GM12878 (cell line): ENCODE data around the gene TTC23L. TPM values are rescaled to one million over a fixed set of nuclear protein-coding genes. Genes with fewer than 3 reads are reported as not detected.

Source experiments
- ATAC-seq: fragments of 200-7000 bp; cut with Tn5 transposase; 3 replicates; pipeline ENCODE4 v1.9.1; 2020; ENCODE audit warnings: mild to moderate bottlenecking, moderate library complexity
- BruUV-seq: library from RNA; stranded (reverse); fragments of 400-500 nt; replicated peaks from 2 replicates; lab custom pipeline; 2021; lab: Mats Ljungman, UMichigan
- CTCF ChIA-PET: fragments of 300-600 bp; sonication (Branson Sonifier 250); formaldehyde crosslinking; extraction: SDS; loops from one replicate; lab custom pipeline; 2021; ENCODE audit warnings: inconsistent platforms; lab: Yijun Ruan, JAX
- POLR2A ChIA-PET: fragments of 350-600 bp; formaldehyde crosslinking; extraction: SDS; loops from one replicate; lab custom pipeline; 2021; ENCODE audit warnings: inconsistent platforms; lab: Charles Lee
- RAD21 ChIA-PET: fragments of 300-600 bp; sonication (Branson Sonifier 250); formaldehyde crosslinking; loops from one replicate; lab custom pipeline; 2023; ENCODE audit warnings: antibody characterized with exemption; ENCODE audit not compliant: unreplicated experiment; lab: Charles Lee
- SMC1A ChIA-PET: fragments of 300-600 bp; sonication (Branson Sonifier 250); formaldehyde crosslinking; loops from one replicate; lab custom pipeline; 2023; ENCODE audit not compliant: unreplicated experiment, uncharacterized antibody; lab: Charles Lee
- DNase-seq: peaks from one replicate; pipeline ENCODE4 v3.0.0-alpha.2; 2011; ENCODE audit warnings: low read depth, low spot score
- FAIRE-seq: peaks from 3 replicates; lab custom pipeline; 2011; peaks lifted over from hg19 to GRCh38; lab: Jason Lieb, UNC
- H2AFZ ChIP-seq: 2 replicates; pipeline ENCODE4 v1.6.0; 2011; ENCODE audit warnings: low read depth, low read length, control low read depth; ENCODE audit not compliant: control insufficient read depth
- H3K27ac ChIP-seq: 2 replicates; pipeline ENCODE4 v1.5.1; 2011; ENCODE audit warnings: control low read depth; ENCODE audit not compliant: control insufficient read depth, insufficient read depth
- H3K27me3 ChIP-seq, 2 experiments: replicated peaks in 1 of 2; 2 replicates each; pipeline versions ENCODE4 v1.6.0 to v1.6.1; 2011; ENCODE audit warnings: low read length in 1 of 2; ENCODE audit not compliant: control insufficient read depth in 2 of 2, insufficient read depth in 2 of 2
- H3K36me3 ChIP-seq, 2 experiments: 2 replicates each; pipeline ENCODE4 v1.5.1; 2011; ENCODE audit warnings: low read length in 1 of 2; ENCODE audit not compliant: control insufficient read depth in 2 of 2, insufficient read depth in 2 of 2
- H3K4me1 ChIP-seq: 2 replicates; pipeline ENCODE4 v1.6.1; 2011; ENCODE audit warnings: mild to moderate bottlenecking, low read length, moderate library complexity, mixed read lengths; ENCODE audit not compliant: control insufficient read depth, insufficient read depth
- H3K4me2 ChIP-seq: 2 replicates; pipeline ENCODE4 v1.6.0; 2011; ENCODE audit warnings: control low read depth; ENCODE audit not compliant: control insufficient read depth, insufficient read depth
- H3K4me3 ChIP-seq: fragments of 200-600 bp; sonication (generic); 2 replicates; pipeline ENCODE4 v1.5.1; 2016
- H3K79me2 ChIP-seq: 2 replicates; pipeline ENCODE4 v1.6.0; 2011; ENCODE audit warnings: low read length; ENCODE audit not compliant: control insufficient read depth, insufficient read depth
- H3K9ac ChIP-seq: 2 replicates; pipeline ENCODE4 v1.8.0; 2011; ENCODE audit warnings: low read length, control low read depth, mixed read lengths; ENCODE audit not compliant: control insufficient read depth, insufficient read depth
- H3K9me3 ChIP-seq: replicated peaks from 3 replicates; pipeline ENCODE4 v1.5.1; 2011; ENCODE audit warnings: mild to moderate bottlenecking, low read length; ENCODE audit not compliant: control insufficient read depth, insufficient read depth
- H4K20me1 ChIP-seq: 2 replicates; pipeline ENCODE4 v1.6.0; 2011; ENCODE audit not compliant: control insufficient read depth, insufficient read depth
- CBX5 ChIP-seq: sonication (generic); IDR thresholded peaks from 2 replicates; pipeline ENCODE4 v1.6.1; 2016; ENCODE audit warnings: low read depth, moderate library complexity, mild to moderate bottlenecking, inconsistent platforms
- ETV6 ChIP-seq, 2 experiments: fragments of 450-650 bp in 1 of 2; IDR thresholded peaks in 1 of 2; conservative IDR thresholded peaks in 1 of 2; 2 replicates each; pipeline ENCODE4 v1.6.1; 2014; ENCODE audit warnings: antibody characterized with exemption in 1 of 2, borderline replicate concordance in 1 of 2, low read depth in 1 of 2, mild to moderate bottlenecking in 1 of 2, moderate library complexity in 1 of 2
- MEF2B ChIP-seq: fragments of 450-650 bp; IDR thresholded peaks from 2 replicates; pipeline ENCODE4 v1.6.1; 2018; ENCODE audit warnings: mild to moderate bottlenecking, moderate library complexity; ENCODE audit not compliant: partially characterized antibody, poor library complexity, severe bottlenecking
- NFYB ChIP-seq: IDR thresholded peaks from 2 replicates; pipeline ENCODE4 v1.6.1; 2011; ENCODE audit warnings: low read depth, mild to moderate bottlenecking, low read length, improper control_type of control experiment, moderate library complexity; ENCODE audit not compliant: insufficient read depth
- WGBS: methylation state at CpG from one replicate; pipeline ENCODE4 v1.1.6; 2016; ENCODE audit warnings: low lambda C conversion rate; ENCODE audit not compliant: insufficient replicate concordance, insufficient coverage; ENCODE audit errors: missing lambda C conversion rate; 5-methylcytosine and 5-hydroxymethylcytosine counted together
- in situ Hi-C: fragments of 300-500 bp; cut with MboI; formaldehyde crosslinking; loops from 9 replicates; pipeline ENCODE4 v1.14.3; 2018; ENCODE audit warnings: mixed read lengths
- intact Hi-C: fragments of 100-400 bp; cut with micrococcal nuclease; formaldehyde crosslinking; loops from one replicate; pipeline ENCODE4 v1.14.2; 2022; ENCODE audit not compliant: unreplicated experiment
- polyA plus RNA-seq, 11 experiments: library from polyadenylated mRNA; depleted of rRNA in 4 of 11; unstranded in 6 of 11; stranded (reverse) in 5 of 11; fragments of >200 nt; fragmentation: Nextera tagmentation in 4 of 11; fragmentation: Illumina TruSeq in 1 of 11; extraction: Ambion mirVana in 4 of 11; extraction: Trizol in 1 of 11; gene quantifications; 1 replicate in 1 of 11; 2 replicates in 10 of 11; pipeline versions ENCODE4 v1.2.1 to v1.2.3, GENCODE V29; 2011 to 2016; ENCODE audit warnings: inconsistent platforms in 2 of 11, missing spikeins in 2 of 11, low read depth in 1 of 11
- total RNA-seq, 4 experiments: library from RNA; depleted of rRNA in 3 of 4; stranded (reverse); fragments of >200 nt in 3 of 4; fragmentation: Illumina TruSeq in 1 of 4; extraction: Trizol in 1 of 4; gene quantifications; 2 replicates each; pipeline versions ENCODE4 v1.2.1 to v1.2.3, GENCODE V29; 2013 to 2021
- TF ChIP-seq, protein P1 (sequence below): fragments of 450-650 bp; IDR thresholded peaks from 2 replicates; pipeline ENCODE4 v1.6.1; 2018; ENCODE audit warnings: borderline replicate concordance, mild to moderate bottlenecking; ENCODE audit not compliant: partially characterized antibody
- TF ChIP-seq, protein P2 (sequence below): fragments of 450-650 bp; IDR thresholded peaks from 2 replicates; pipeline ENCODE4 v1.6.1; 2016; ENCODE audit warnings: mild to moderate bottlenecking, moderate library complexity, borderline replicate concordance
- TF ChIP-seq, protein P3 (sequence below): IDR thresholded peaks from 2 replicates; pipeline ENCODE4 v1.6.1; 2012; ENCODE audit warnings: low read depth, low read length, improper control_type of control experiment

Gene TTC23L
- total and polyA plus RNA-seq, 10 of the 15 experiments (the other 5 are each of a cell fraction or from before 2014, with no cell fraction given) = 0.09 to 0.34 TPM; not detected in 8

- TF ChIP-seq NFYB = no peak
These were observed 5.9 kb upstream of the TTC23L start (continued) for GRCh38 chr5:34833090-34833489.

DNA sequence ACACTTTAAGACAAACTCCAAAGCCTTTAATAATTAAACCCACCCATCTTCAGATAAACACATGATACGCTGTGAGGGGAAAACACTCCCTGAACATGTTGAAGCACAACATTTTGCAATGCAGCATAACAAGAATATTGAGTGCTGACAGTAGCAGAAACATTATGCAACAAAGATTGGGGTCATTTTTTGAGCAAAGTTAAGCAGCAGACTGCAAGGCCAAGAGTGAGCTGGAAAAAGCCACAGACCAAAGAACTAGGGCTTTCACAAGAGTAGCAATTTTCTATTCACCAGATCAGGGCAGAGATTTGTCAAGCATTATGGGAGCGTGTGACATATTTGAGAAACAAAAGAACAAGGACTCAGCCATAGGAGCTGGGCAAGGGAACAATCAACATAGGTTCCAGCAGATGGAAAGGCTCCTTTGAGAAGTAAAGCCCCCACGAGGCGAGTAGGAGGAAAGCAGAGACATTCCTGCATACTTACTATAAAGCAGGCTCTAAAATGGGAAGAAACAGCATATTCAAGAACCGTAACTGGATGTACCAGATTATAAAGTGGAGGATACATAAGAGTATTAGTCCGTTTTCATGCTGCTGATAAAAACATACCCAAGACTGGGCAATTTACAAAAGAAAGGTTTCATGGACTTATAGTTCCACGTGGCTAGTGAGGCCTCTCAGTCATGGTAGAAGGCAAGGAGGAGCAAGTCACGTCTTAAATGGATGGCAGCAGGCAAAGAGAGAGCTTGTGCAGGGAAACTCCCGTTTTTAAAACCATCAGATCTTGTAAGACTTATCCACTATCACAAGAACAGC lies 4.8 kb upstream of the TTC23L start:
- no peak for DNase-seq
- H3K9me3 ChIP-seq = no peaks in the 10 kb centered on the region
- peaks cover 0 to 1% of the 10 kb centered on the region in 2 experiments; a peak in 3 of 4 replicates for H3K27me3 ChIP-seq
- BruUV-seq = no TSS peak
- H3K4me3 ChIP-seq = no peak overlapping the region
- ChIA-PET POLR2A (no interaction called here), SMC1A (interaction anchor here (2.1 kb wide), 1 partner anchor 9 kb away, joined by 5 read pairs; no protein-coding TSS in a partner anchor), RAD21 (no interaction called here), CTCF (no interaction called here)
- no peaks in the 10 kb centered on the region for H3K79me2 ChIP-seq
- H3K27ac ChIP-seq = no peak overlapping the region
- no peak overlapping the region for H3K9ac ChIP-seq
- no peak overlapping the region for H2AFZ ChIP-seq
- no peaks in the 10 kb centered on the region for H3K36me3 ChIP-seq
- H3K4me1 ChIP-seq = peaks cover 5% of the 10 kb centered on the region
- WGBS = 25% methylated on average over 9 of the region's 9 CpGs
- H4K20me1 ChIP-seq = no peaks in the 10 kb centered on the region
- no peak overlapping the region for H3K4me2 ChIP-seq
- intact Hi-C loops (no loop called here), in situ Hi-C loops (no loop called here)
- FAIRE-seq = no peak
- no peak for ATAC-seq
- TF ChIP-seq ETV6 (conservative IDR thresholded peaks at IDR 0.05 in 1 of 2, IDR thresholded peaks at IDR 0.05 in 1 of 2; ENCODE audit: borderline replicate concordance in 1 of 2, low read depth in 1 of 2) (no peak), MEF2B (no peak), CBX5 (no peak)
- TF ChIP-seq, protein P1, sequence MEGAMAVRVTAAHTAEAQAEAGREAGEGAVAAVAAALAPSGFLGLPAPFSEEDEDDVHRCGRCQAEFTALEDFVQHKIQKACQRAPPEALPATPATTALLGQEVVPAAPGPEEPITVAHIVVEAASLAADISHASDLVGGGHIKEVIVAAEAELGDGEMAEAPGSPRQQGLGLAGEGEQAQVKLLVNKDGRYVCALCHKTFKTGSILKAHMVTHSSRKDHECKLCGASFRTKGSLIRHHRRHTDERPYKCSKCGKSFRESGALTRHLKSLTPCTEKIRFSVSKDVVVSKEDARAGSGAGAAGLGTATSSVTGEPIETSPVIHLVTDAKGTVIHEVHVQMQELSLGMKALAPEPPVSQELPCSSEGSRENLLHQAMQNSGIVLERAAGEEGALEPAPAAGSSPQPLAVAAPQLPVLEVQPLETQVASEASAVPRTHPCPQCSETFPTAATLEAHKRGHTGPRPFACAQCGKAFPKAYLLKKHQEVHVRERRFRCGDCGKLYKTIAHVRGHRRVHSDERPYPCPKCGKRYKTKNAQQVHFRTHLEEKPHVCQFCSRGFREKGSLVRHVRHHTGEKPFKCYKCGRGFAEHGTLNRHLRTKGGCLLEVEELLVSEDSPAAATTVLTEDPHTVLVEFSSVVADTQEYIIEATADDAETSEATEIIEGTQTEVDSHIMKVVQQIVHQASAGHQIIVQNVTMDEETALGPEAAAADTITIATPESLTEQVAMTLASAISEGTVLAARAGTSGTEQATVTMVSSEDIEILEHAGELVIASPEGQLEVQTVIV = no peak
- TF ChIP-seq, protein P2, sequence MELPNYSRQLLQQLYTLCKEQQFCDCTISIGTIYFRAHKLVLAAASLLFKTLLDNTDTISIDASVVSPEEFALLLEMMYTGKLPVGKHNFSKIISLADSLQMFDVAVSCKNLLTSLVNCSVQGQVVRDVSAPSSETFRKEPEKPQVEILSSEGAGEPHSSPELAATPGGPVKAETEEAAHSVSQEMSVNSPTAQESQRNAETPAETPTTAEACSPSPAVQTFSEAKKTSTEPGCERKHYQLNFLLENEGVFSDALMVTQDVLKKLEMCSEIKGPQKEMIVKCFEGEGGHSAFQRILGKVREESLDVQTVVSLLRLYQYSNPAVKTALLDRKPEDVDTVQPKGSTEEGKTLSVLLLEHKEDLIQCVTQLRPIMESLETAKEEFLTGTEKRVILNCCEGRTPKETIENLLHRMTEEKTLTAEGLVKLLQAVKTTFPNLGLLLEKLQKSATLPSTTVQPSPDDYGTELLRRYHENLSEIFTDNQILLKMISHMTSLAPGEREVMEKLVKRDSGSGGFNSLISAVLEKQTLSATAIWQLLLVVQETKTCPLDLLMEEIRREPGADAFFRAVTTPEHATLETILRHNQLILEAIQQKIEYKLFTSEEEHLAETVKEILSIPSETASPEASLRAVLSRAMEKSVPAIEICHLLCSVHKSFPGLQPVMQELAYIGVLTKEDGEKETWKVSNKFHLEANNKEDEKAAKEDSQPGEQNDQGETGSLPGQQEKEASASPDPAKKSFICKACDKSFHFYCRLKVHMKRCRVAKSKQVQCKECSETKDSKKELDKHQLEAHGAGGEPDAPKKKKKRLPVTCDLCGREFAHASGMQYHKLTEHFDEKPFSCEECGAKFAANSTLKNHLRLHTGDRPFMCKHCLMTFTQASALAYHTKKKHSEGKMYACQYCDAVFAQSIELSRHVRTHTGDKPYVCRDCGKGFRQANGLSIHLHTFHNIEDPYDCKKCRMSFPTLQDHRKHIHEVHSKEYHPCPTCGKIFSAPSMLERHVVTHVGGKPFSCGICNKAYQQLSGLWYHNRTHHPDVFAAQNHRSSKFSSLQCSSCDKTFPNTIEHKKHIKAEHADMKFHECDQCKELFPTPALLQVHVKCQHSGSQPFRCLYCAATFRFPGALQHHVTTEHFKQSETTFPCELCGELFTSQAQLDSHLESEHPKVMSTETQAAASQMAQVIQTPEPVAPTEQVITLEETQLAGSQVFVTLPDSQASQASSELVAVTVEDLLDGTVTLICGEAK = no peak
- TF ChIP-seq, protein P3, sequence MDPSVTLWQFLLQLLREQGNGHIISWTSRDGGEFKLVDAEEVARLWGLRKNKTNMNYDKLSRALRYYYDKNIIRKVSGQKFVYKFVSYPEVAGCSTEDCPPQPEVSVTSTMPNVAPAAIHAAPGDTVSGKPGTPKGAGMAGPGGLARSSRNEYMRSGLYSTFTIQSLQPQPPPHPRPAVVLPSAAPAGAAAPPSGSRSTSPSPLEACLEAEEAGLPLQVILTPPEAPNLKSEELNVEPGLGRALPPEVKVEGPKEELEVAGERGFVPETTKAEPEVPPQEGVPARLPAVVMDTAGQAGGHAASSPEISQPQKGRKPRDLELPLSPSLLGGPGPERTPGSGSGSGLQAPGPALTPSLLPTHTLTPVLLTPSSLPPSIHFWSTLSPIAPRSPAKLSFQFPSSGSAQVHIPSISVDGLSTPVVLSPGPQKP = no peak
